Lung (tissue), 16 donors: Measurements from ENCODE around the gene PATE1. TPM values are rescaled to one million over a fixed set of nuclear protein-coding genes. Genes with fewer than 3 reads are reported as not detected.
"Not testable (repeated sequence)": the region's sequence is repeated elsewhere in the genome, so short reads cannot be mapped to it uniquely, and the experiment has no call there.

Source experiments
- ATAC-seq: fragments of 200-7000 bp; cut with Tn5 transposase; one replicate; pipeline ENCODE4 v1.9.1; 2020; ENCODE audit warnings: moderate number of reproducible peaks; ENCODE audit not compliant: insufficient read depth, low FRiP score
- DNase-seq, 3 donors: peaks; one replicate each; pipeline ENCODE4 v3.0.0-alpha.2; 2013 to 2017
- H3K27ac ChIP-seq, 2 donors: one replicate each; pipeline ENCODE4 v1.5.1; 2013; ENCODE audit warnings: mild to moderate bottlenecking in 2 of 2, moderate library complexity in 2 of 2, control low read depth in 1 of 2, inconsistent platforms in 1 of 2, low read depth in 1 of 2, low read length in 1 of 2
- H3K27me3 ChIP-seq, 3 donors: one replicate each; pipeline ENCODE4 v1.5.1; 2013; ENCODE audit warnings: low read length in 2 of 3; ENCODE audit not compliant: control insufficient read depth in 3 of 3, insufficient read depth in 3 of 3
- H3K36me3 ChIP-seq, 4 donors: one replicate each; pipeline ENCODE4 v1.5.1; 2013; ENCODE audit warnings: low read length in 4 of 4, mild to moderate bottlenecking in 1 of 4, moderate library complexity in 1 of 4; ENCODE audit not compliant: control insufficient read depth in 4 of 4, insufficient read depth in 4 of 4
- H3K4me1 ChIP-seq, 5 donors: one replicate each; pipeline ENCODE4 v1.5.1; 2013; ENCODE audit warnings: low read length in 5 of 5, mild to moderate bottlenecking in 2 of 5, moderate library complexity in 1 of 5; ENCODE audit not compliant: control insufficient read depth in 5 of 5, insufficient read depth in 5 of 5
- H3K4me3 ChIP-seq: one replicate; pipeline ENCODE4 v1.5.1; 2013; ENCODE audit warnings: mild to moderate bottlenecking, control low read depth, moderate library complexity
- H3K9ac ChIP-seq, 2 donors: one replicate each; pipeline ENCODE4 v1.5.1; 2013; ENCODE audit warnings: low read length in 2 of 2, control low read depth in 1 of 2; ENCODE audit not compliant: insufficient read depth in 1 of 2
- H3K9me3 ChIP-seq, 4 donors: one replicate each; pipeline ENCODE4 v1.5.1; 2013; ENCODE audit warnings: low read length in 3 of 4, mild to moderate bottlenecking in 1 of 4, moderate library complexity in 1 of 4; ENCODE audit not compliant: control insufficient read depth in 4 of 4, insufficient read depth in 3 of 4
- WGBS, 2 donors: extraction: QIAGEN DNeasy Blood & Tissue Kit; methylation state at CpG; one replicate each; pipeline ENCODE4 v1.1.7; 2013; 5-methylcytosine and 5-hydroxymethylcytosine counted together
- long read RNA-seq, 5 donors: transcript quantifications; one replicate each; lab custom pipeline, GENCODE V29; 2026
- polyA plus RNA-seq, 2 donors: library from polyadenylated mRNA; stranded (reverse); fragments of 200-250 nt; gene quantifications; one replicate each; pipeline ENCODE4 v1.2.1, GENCODE V29; 2013
- total RNA-seq, 2 donors: library from RNA; depleted of rRNA in 1 of 2; stranded (reverse); fragments of >200 nt in 1 of 2; gene quantifications; one replicate each; pipeline ENCODE4 v1.2.1, GENCODE V29; 2014 to 2021
- TF ChIP-seq, protein P1 (sequence below): IDR thresholded peaks from 2 replicates; pipeline ENCODE4 v1.5.1; 2012; ENCODE audit warnings: mild to moderate bottlenecking; ENCODE audit errors: control extremely low read depth, extremely low read depth
- donor health status: control.
- donor health status: control.
- donor health status: Bipolar disorder and iron deficiency.
- donor health status: healthy.
- donor health status: DM: yes; HTN: yes; CAD: no.

PATE1 gene, protein sequence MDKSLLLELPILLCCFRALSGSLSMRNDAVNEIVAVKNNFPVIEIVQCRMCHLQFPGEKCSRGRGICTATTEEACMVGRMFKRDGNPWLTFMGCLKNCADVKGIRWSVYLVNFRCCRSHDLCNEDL
- total RNA-seq = not detected
- polyA plus RNA-seq = not detected
- long read RNA-seq, donor 1 = 0 reads
- long read RNA-seq, donor 2 = 0 reads
- long read RNA-seq, donor 3 = 0 reads
- long read RNA-seq, donor 4 = 0 reads
- long read RNA-seq, donor 5 = 0 reads

DNA sequence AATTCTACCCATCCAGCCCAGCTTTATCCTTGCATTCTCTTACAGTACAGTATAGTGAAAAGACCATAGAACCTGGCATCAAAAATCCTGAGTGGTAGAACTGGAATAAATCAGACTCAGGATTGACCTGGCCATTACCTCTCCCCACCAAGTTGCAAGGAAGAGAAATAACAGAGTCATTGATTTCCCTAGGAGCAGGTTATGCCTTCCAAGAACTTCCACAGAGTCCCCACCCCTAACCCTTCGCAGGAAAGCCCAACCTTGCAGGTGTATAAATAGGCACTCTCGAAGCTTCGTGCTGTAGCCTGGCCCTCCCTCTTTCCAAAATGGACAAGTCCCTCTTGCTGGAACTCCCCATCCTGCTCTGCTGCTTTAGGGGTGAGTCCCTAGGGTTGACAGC lies at the start of gene PATE1:
Gene PATE1, plus strand, starts transcription at position 301 of the 400 bp plus-strand sequence. Its CDS starts 26 bp downstream, at position 327.
- H3K4me1 ChIP-seq = no peaks in the 10 kb centered on the region
- no peaks in the 10 kb centered on the region for H3K9me3 ChIP-seq
- ATAC-seq = no peak
- DNase-seq = no peak
- TF ChIP-seq, protein P1, sequence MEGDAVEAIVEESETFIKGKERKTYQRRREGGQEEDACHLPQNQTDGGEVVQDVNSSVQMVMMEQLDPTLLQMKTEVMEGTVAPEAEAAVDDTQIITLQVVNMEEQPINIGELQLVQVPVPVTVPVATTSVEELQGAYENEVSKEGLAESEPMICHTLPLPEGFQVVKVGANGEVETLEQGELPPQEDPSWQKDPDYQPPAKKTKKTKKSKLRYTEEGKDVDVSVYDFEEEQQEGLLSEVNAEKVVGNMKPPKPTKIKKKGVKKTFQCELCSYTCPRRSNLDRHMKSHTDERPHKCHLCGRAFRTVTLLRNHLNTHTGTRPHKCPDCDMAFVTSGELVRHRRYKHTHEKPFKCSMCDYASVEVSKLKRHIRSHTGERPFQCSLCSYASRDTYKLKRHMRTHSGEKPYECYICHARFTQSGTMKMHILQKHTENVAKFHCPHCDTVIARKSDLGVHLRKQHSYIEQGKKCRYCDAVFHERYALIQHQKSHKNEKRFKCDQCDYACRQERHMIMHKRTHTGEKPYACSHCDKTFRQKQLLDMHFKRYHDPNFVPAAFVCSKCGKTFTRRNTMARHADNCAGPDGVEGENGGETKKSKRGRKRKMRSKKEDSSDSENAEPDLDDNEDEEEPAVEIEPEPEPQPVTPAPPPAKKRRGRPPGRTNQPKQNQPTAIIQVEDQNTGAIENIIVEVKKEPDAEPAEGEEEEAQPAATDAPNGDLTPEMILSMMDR = no peak
- no peak within 1 kb of the TSS for H3K4me3 ChIP-seq
- no peaks in the 10 kb centered on the region for H3K36me3 ChIP-seq
- no peak within 1 kb of the TSS for H3K27ac ChIP-seq
- H3K27me3 ChIP-seq = peaks cover 0 to 3% (median 0%) of the 10 kb centered on the region in 3 donors
- no peak within 1 kb of the TSS for H3K9ac ChIP-seq
- 93% methylated on average over 3 of the region's 3 CpGs for WGBS, 2 donors

DNA sequence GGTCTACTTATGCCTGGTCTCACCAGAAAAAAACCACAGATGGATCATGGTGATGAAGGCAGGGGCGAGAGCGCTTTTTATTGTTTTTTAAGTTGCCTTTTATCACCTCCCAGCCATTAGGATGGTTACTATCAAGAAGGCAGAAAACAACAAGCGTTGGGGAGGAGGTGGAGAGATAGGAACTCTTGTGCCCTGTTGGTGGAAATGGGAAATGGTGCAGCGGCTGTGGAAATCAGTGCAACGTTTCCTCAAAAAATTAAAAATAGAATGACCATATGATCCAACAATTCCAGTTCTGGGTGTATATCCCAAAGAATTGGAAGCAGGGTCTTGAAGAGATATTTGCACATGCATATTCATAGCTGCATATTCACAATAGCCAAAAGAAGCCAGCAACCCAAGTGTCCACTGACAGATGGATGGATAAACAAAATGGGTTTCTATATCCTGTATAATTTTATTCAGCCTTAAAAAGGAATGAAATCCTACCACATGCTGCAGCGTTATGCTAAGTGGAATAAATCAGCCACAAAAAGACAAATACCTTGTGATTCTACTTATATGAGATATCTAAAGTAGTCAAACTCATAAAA lies 45.0 kb upstream of the PATE1 start:
- TF ChIP-seq, protein P1 = no peak
- Histone ChIP-seq H3K27ac (no peak overlapping the region), H3K9ac (no peak overlapping the region), H3K4me1 (no peaks in the 10 kb centered on the region), H3K9me3 (peaks cover 0 to 5% (median 0%) of the 10 kb centered on the region in 4 donors), H3K4me3 (no peak overlapping the region), H3K36me3 (no peaks in the 10 kb centered on the region), H3K27me3 (no peaks in the 10 kb centered on the region)
- WGBS, 2 donors = 84 to 88% methylated on average over 6 of the region's 6 CpGs
- ATAC-seq (no peak), DNase-seq (no peak)

DNA sequence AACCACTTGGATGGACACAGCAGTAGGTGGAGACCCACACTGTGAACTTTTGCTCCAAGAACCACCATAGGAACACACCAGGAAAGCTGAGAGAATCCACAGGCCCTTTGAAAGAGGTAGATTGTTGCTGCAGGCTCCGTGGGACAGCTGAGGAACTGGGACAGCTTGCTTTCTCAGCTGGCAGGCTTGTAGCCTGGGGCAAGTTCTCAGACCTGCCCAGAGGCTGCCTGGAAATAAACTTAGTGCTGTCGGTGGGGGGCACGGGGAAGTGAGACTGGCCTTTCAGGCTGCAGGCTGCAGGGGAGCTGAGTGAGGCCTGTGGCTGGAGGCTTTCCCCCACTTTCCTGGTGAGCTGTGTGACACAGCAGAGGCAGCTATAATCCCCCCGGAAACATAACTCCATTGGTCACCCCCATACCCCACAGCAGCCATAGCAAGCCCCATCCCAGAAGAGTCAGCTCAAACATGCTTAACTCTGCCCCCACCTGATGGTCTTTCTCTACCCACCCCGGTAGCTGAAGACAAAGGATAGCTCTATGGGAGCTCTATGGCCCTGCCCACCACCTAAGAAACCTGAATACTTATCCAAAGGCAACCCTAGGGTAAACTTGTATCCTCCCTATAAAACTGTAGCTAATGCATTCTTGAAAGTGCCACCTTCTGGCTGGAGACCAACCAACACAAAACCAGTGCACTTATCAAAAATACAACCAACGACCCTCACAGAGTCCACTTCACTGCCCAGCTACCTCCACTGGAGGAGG lies 44.0 kb upstream of the PATE1 start:
- 53 to 60% methylated on average over 6 of the region's 6 CpGs for WGBS, 2 donors
- Histone ChIP-seq H3K9me3 (peaks cover 0 to 5% (median 0%) of the 10 kb centered on the region in 4 donors), H3K4me3 (no peak overlapping the region), H3K9ac (no peak overlapping the region), H3K27me3 (no peaks in the 10 kb centered on the region), H3K4me1 (no peaks in the 10 kb centered on the region), H3K27ac (no peak overlapping the region), H3K36me3 (no peaks in the 10 kb centered on the region)
- no peak for ATAC-seq
- TF ChIP-seq, protein P1 = no peak
- no peak for DNase-seq

DNA sequence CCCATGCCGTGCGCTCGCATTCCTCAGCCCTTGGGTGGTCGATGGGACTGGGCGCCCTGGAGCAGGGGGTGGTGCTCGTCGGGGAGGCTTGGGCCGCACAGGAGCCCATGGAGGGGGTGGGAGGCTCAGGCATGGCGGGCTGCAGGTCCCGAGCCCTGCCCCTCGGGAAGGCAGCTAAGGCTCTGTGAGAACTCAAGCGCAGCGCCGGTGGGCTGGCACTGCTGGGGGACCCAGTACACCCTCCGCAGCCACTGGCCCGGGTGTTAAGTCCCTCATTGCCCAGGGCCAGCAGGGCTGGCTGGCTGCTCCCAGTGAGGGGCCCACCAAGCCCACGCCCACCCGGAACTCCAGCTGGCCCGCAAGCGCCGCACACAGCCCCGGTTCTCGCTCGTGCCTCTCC lies 41.4 kb upstream of the PATE1 start:
- 92 to 96% methylated on average over 17 to 24 of the region's 24 CpGs for WGBS, 2 donors
- not testable (repeated sequence) for DNase-seq

More for the DNA sequence above, 41.4 kb upstream of the PATE1 start:
- not testable (repeated sequence) for H3K4me1 ChIP-seq, H3K4me3 ChIP-seq, H3K27ac ChIP-seq, ATAC-seq, H3K9me3 ChIP-seq, H3K9ac ChIP-seq, H3K36me3 ChIP-seq, H3K27me3 ChIP-seq
